Glutamatergic neuron (in vitro differentiated cells): Measurements from ENCODE around the gene C1QB. TPM values are rescaled to one million over a fixed set of nuclear protein-coding genes. Genes with fewer than 3 reads are reported as not detected.

Experiments used
- DNase-seq: peaks from one replicate; pipeline ENCODE4 v3.0.0; 2022
- H3K27ac Mint-ChIP-seq: one replicate; pipeline ENCODE4 v1.8.0; 2020; ENCODE audit warnings: mild to moderate bottlenecking, mixed read lengths, inconsistent platforms; ENCODE audit not compliant: unreplicated experiment
- H3K27me3 Mint-ChIP-seq: one replicate; pipeline ENCODE4 v1.8.0; 2020; ENCODE audit warnings: mild to moderate bottlenecking, moderate library complexity, mixed read lengths, inconsistent platforms; ENCODE audit not compliant: unreplicated experiment
- H3K36me3 Mint-ChIP-seq: one replicate; pipeline ENCODE4 v1.8.0; 2020; ENCODE audit warnings: mild to moderate bottlenecking, mixed read lengths, inconsistent platforms; ENCODE audit not compliant: unreplicated experiment
- H3K4me1 Mint-ChIP-seq: one replicate; pipeline ENCODE4 v1.8.0; 2020; ENCODE audit warnings: mild to moderate bottlenecking, low read depth, mixed read lengths, inconsistent platforms; ENCODE audit not compliant: unreplicated experiment
- H3K4me3 Mint-ChIP-seq: one replicate; pipeline ENCODE4 v1.8.0; 2020; ENCODE audit warnings: mild to moderate bottlenecking, mixed read lengths, inconsistent platforms; ENCODE audit not compliant: unreplicated experiment
- H3K9me3 Mint-ChIP-seq: one replicate; pipeline ENCODE4 v1.8.0; 2020; ENCODE audit warnings: mild to moderate bottlenecking, moderate library complexity, mixed read lengths, inconsistent platforms; ENCODE audit not compliant: unreplicated experiment
- CTCF ChIP-seq: fragments of 200-600 bp; sonication (generic); IDR thresholded peaks from one replicate; pipeline ENCODE4 v1.5.0; 2021; ENCODE audit not compliant: partially characterized antibody, unreplicated experiment
- total RNA-seq: library from RNA; stranded (reverse); fragmentation: NEBNext Ultra II Directional; extraction: Animal tissue kit (Norgen Biotek cat#: 25700); gene quantifications from one replicate; pipeline ENCODE4 v1.2.1, GENCODE V29; 2021; ENCODE audit not compliant: unreplicated experiment

C1QB gene
- total RNA-seq, 1 donor from 2014 or later = not detected

GRCh38 chr1:22660716-22661241 lies 7.7 kb downstream of the C1QB start:
- no peak overlapping the region for H3K27ac Mint-ChIP-seq
- no peak for DNase-seq
- H3K4me3 Mint-ChIP-seq = no peak overlapping the region
- H3K9me3 Mint-ChIP-seq = peaks cover 4% of the 10 kb centered on the region
- no peak for TF ChIP-seq CTCF
- H3K36me3 Mint-ChIP-seq = no peaks in the 10 kb centered on the region
- H3K27me3 Mint-ChIP-seq = peaks cover 22% of the 10 kb centered on the region
- H3K4me1 Mint-ChIP-seq = peaks cover 4% of the 10 kb centered on the region

- peaks cover 22% of the 10 kb centered on the region for H3K27me3 Mint-ChIP-seq
- no peak overlapping the region for H3K27ac Mint-ChIP-seq
- TF ChIP-seq CTCF = no peak
- no peak for DNase-seq
- H3K4me3 Mint-ChIP-seq = no peak overlapping the region
- peaks cover 4% of the 10 kb centered on the region for H3K9me3 Mint-ChIP-seq
- peaks cover 4% of the 10 kb centered on the region for H3K4me1 Mint-ChIP-seq
- H3K36me3 Mint-ChIP-seq = no peaks in the 10 kb centered on the region
These were observed 8.8 kb downstream of the C1QB start for GRCh38 chr1:22661880-22662279.

- TF ChIP-seq CTCF = no peak
- H3K27me3 Mint-ChIP-seq = peaks cover 21% of the 10 kb centered on the region
- H3K4me1 Mint-ChIP-seq = peaks cover 4% of the 10 kb centered on the region
- H3K9me3 Mint-ChIP-seq = peaks cover 4% of the 10 kb centered on the region
- H3K27ac Mint-ChIP-seq = no peak overlapping the region
- H3K36me3 Mint-ChIP-seq = no peaks in the 10 kb centered on the region
- no peak overlapping the region for H3K4me3 Mint-ChIP-seq
- DNase-seq = peak; percentile 60
These were observed 9.3 kb downstream of the C1QB start for GRCh38 chr1:22662318-22662717.

- Mint-ChIP-seq H3K4me1 (peaks cover 4% of the 10 kb centered on the region), H3K27ac (no peak overlapping the region), H3K9me3 (peaks cover 4% of the 10 kb centered on the region), H3K27me3 (peaks cover 23% of the 10 kb centered on the region), H3K36me3 (no peaks in the 10 kb centered on the region), H3K4me3 (no peak overlapping the region)
- no peak for DNase-seq
- no peak for TF ChIP-seq CTCF
These were observed 10.0 kb downstream of the C1QB start for GRCh38 chr1:22662986-22663408.

- H3K36me3 Mint-ChIP-seq = no peaks in the 10 kb centered on the region
- peaks cover 2% of the 10 kb centered on the region for H3K9me3 Mint-ChIP-seq
These were observed 12.7 kb downstream of the C1QB start for GRCh38 chr1:22665752-22666151.

More at GRCh38 chr1:22665752-22666151, 12.7 kb downstream of the C1QB start:
- peak; percentile 77 for DNase-seq
- Mint-ChIP-seq H3K27me3 (peaks cover 12% of the 10 kb centered on the region), H3K4me1 (peaks cover 4% of the 10 kb centered on the region), H3K4me3 (no peak overlapping the region), H3K27ac (no peak overlapping the region)
- peak; percentile 55 for TF ChIP-seq CTCF
